ENCODE data around the gene ISOC2.
"Not testable (repeated sequence)": the region's sequence is repeated elsewhere in the genome, so short reads cannot be mapped to it uniquely, and the experiment has no call there.

Gene ISOC2, protein sequence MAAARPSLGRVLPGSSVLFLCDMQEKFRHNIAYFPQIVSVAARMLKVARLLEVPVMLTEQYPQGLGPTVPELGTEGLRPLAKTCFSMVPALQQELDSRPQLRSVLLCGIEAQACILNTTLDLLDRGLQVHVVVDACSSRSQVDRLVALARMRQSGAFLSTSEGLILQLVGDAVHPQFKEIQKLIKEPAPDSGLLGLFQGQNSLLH

DNA sequence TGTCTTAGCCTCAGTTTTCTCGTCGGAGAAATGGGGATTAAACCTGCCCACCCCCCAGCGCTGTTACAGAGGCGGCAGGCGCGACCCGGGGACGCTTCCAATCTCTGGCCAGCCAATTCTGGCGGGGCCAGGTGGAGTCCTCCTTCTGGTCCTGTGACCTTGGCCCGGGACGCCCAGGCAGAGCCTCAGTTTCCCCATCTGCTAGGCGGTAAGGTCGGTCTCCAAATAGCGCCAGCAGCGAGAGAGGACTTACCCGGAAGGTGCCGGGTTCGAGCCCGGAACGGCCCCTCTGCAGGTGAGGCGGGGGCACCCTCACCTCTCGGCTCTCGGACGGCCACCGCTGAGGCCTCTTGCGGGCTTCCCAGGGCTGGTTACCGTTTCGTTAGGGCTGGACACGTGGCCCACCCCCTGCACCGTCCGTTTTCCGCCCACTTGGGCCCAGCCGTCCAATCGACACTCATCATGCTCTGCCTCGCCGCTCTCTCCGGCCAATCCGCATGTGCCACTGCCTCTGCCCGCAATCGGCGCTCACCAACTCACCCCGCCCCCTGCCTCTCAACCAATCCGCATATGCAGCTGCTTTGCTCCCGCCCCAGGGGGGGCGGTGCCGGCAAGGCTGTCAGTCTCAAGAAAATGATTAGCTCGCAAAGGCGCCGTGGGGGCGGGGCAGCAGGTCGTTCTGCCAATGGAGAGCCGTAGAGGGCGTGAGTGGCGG lies at the start of gene ISOC2:
Gene ISOC2, minus strand, starts transcription at position 384 of the 715 bp plus-strand sequence. CDS start 5,156 bp downstream, outside the sequence.
- DNase-seq = peak; percentile 100

DNA sequence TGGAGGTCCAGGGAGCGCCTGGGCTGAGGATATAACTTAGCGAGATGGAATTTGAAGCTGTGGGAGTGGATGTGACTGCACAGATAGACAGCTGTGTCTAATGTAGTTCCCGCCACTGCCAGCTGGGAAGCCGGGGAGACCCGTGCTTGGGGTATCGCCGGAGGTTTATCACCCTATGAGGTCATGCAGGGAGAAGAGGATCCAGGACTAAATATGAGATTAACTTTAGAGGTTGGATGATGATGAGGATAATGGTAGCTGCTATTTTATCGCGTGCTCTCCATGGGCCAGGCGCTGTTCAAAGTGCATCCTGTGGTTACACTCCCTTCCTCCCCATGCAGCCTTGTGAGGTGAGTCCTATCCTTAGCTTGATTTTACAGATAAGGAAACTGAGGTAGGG lies 46.7 kb upstream of the ISOC2 start:
- no peak for DNase-seq

DNA sequence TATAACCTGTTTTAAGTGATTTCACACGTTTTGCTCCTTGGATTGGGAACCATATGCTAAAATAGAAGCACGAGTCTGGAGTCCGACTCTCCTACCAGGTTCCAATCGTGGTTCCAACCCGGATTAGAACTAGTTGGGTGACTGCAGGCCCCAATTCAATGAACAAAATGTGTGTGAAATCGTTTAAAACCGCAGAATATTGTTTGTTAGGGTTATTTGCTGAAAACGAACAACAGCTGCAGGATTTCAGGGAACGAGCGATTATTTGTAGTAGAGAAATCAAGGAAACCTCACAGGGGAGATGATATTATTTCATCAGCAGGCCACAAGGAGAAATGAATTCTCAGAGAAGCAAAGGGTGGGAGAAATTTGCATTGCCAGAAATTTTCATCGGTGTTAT lies 43.5 kb upstream of the ISOC2 start:
- no peak for DNase-seq

DNA sequence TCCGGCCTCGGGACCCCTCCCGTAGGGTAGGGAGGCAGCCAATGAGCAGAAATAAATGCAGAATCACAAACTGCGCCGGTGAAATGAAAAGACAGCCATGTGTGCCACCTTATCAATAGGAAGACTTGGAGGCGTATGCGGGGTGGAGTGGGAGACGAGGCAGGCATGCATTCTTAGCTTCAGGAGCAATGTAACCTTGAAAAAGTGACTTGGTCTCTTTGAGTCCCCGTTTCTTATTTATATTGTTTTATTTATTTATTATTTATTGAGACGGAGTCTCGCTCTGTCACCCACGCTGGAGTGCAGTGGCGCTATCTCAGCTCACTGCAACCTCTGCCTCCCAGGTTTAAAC lies 42.8 kb upstream of the ISOC2 start:
- DNase-seq = no peak

DNA sequence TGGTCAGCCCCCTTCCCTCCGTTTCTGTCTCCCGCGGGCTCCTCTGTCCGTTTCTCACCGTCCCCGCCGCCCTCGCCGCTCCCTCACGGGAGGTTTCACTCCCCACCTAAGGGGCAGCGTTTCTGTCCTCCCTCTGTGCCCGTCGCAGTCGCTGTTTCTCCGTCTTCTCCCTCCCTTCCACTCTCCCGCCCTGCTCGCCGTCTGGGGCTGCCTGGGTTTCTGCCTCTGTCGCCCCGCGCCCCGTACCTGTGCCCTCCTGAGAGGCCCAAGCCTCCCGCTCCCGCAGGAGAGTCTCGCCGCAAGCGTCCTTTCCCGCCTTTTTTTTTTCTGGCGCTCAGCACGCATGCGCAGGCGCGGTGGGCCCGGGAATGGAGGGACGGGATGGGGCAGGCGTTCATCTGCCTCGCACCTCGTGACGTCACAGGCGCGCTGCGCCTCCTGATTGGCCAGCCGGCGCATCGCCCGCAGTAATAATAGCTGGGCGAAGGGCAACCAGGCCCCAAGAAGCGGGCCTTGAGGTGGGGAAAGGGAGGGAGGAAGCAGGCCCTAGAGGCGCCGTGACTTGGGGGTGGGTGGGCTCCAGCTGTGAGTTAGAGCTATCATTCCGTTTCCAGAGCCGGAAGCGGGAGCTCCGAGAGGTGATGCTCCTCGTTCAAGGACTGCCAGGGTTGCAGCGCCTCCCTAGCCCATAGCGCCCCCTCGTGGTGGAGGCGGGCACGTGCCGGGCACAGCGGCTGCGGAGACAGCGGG lies 42.2 kb upstream of the ISOC2 start:
- peak; percentile 93 for DNase-seq

DNA sequence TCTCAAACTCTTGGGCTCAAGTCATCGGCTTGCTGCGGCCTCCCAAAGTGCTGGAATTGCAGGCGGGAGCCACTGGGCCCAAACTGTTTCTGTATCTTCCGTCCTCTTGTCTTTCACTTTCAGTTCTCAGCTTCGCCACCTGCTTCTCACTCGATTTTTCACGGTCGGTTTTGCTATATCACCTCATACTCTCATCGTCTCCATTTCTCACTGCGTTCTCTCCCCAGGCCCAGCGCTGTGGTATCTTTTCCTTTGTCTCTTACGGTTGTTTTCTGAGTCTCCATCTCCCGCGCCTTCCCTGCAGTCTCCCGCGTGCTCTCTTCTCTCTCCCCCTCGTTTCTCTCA lies 41.7 kb upstream of the ISOC2 start:
- DNase-seq = no peak

DNA sequence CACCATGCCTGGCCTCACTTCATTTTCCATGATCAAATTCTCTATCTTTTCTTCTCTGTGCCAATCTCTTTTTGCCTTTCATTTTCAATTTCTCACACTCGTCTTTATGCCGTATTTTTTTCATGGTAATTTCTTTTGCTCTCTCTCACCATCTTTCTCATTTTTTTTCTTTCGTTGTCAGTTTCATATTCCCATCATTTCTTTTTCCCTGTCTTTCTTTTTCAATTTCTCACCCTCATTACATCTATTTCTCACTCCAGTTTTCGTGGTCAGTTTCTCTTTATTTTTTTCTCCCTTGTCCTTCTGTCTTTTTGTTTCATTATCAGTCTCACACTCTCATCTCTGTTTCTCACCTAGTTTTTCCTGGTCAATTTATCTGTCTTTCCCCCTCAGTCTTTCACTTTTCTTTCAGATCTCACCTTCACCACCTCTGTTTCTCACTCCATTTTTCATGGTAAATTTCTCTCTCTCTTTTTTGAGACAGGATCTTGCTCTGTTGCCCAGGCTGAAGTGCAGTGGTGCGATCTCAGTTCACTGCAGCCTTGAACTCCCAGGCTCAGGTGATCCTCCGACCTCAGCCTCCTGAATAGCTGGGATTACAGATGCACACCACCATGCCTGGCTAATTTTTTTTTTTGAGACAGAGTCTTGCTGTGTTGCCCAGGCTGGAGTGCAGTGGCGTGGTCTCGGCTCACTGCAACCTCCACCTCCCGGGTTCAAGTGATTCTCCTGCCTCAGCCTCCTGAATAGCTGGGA lies 40.9 kb upstream of the ISOC2 start:
- no peak for DNase-seq

DNA sequence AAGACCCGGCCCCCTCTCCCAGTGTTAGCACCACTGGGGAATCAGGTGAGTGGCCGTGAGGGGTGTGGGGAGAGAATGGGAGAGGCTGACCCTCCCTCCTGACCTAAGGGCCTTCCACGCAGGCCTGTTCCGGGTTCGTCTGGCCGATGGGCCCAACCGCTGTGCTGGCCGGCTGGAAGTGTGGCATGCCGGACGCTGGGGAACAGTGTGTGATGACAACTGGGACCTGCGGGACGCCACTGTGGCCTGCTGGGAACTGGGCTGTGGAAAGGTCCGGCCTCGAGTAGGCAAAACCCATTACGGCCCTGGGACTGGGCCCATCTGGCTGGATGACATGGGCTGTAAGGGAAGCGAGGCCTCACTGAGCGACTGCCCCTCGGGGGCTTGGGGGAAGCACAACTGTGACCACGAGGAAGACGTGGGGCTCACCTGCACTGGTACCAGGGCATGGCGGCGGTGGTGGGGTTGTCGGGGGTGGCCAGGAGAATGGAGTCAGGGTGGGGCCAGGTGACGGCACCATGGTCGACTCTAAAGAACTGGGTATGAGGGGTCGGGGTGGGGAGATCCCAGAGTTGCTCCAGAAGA lies 39.0 kb upstream of the ISOC2 start:
- DNase-seq = no peak

DNA sequence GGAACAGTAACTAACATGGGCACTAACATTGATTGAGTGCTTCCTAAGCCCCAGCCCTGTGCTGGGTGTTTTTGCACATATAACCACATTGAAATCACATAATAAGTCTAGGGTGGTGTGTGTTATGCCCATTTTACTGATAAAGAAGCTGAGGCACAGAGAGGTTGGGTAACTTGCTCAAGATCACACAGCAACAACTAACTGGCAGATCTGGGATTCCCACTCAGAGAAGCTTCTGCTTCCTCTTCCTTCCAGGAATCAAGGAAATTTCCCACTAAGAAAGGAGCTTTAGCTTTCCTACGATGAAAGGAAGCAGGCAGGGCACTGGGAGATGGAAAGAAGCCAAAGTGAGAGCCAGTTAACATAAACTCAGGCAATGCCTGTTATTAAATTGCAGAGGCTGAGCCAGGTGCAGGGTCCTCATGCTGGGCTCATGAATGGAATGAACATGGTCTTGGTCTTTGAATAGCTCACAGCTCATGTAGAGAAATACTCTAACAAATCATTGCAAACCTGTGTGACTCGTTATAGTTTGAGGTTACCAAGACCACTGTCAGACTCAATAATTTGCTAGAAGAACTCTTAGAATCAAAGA lies 36.9 kb upstream of the ISOC2 start:
- DNase-seq = no peak

DNA sequence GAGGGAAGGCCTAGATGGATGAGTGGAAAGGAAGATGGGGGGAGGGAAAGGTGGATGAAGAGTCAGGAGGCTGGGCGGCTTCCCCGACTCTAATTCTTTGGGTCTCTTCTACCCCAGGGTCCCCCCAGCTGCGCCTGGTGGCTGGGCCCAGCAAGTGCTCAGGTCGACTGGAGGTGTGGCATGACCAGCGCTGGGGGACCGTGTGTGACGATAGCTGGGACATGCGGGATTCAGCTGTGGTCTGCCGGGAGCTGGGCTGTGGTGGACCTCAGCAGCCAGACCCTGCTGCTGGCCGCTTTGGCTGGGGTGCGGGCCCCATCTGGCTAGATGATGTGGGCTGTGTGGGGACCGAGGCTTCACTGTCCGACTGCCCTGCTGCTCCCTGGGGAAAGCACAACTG lies 36.3 kb upstream of the ISOC2 start:
- DNase-seq = no peak

DNA sequence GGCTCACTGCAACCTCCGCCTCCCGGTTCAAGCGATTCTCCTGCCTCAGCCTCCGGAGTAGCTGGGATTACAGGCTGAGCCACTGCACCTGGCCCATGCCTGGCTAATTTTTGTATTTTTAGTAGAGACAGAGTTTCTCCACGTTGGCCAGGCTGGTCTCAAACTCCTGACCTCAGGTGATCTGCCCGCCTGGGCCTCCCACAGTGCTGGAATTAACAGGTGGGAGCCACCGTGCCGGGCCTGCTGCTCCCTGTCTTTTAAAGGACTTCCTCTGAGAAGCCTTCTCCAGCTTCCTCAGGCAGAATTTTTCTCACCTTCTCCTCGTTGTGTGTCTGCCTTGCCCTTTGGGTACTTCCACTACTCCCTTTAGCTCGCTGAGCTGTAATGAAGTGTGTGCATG lies 35.4 kb upstream of the ISOC2 start:
- DNase-seq = not testable (repeated sequence)

DNA sequence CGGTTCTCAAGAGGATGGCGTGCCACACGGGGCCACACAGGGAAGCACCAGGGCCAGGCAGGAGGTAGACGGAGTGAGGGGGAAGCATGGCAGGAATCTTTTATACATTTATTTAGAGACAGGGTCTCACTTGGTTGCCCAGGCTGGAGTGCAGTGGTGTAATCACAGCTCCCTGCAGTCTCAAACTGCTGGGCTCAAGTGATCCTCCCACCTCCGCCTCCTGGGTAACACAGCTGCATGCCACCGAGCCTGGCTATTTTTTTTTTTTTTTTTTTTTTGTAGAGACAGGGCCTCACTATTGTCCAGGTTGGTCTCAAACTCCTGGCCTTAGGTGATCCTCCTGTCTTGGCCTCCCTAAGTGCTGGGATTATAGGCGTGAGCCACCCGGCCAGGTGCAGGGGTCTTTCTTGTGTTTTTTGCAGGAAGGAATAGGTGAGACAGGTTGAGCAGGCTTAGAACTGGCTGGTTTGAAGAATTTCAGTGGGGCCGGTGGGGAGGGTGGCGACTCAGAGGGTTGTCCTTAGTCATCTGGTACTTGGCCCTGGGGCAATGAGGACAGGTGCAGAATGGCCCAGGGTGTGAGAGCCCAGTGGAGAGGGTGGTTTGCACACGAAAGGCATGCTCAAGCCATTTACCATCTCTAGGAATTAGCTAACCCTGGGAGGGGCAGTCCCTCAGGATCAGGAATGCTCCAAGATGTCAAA lies 34.4 kb upstream of the ISOC2 start:
- no peak for DNase-seq

DNA sequence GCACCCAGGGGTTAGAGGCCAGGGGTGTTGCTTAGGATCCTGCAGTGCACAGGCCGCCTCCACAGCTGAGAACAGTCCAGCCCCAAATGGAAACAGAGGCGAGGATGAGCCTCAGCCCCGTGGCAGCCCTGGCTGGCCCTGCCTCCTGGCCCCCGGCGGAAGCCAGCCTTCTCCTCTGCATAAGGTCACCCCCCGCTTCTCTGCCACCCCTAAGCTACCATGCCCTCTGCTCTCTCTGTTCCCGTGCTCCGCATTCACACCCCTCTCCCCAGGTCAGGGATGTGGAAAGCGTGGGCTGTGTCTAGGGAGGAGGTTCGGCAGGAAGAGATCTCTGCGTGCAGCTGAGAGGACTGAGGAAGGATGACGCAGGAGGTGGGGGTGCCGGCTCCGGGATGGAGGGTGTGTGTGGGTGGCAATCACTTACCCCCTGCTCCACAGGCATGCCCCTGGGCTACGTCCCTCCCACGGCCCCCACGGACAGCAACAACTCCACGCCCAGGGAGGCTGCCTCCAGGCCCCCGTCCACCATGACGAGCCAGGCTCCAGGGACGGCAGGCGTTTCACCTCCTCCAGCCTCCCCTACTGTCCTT lies 32.8 kb upstream of the ISOC2 start:
- DNase-seq = peak; percentile 44

DNA sequence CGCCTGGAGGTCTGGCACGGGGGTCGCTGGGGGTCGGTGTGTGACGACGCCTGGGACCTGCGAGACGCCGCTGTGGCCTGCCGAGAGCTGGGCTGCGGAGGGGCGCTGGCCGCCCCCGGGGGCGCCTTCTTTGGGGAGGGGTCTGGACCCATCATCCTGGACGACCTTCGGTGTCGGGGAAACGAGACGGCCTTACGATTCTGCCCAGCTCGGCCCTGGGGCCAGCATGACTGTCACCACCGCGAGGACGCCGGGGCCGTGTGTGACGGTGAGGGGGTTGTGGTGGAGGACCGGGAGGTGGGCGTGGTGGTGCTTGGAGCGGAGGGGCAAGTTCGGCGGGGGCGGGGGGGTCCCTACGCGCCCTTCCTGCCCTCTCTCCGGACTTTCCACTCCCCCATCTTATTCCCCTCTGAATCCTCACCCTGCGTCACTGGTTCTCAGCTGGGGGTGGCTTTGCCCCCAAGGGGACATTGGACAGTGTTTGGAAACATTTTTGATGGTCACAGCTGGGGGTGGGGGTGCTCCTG lies 32.3 kb upstream of the ISOC2 start:
- no peak for DNase-seq

DNA sequence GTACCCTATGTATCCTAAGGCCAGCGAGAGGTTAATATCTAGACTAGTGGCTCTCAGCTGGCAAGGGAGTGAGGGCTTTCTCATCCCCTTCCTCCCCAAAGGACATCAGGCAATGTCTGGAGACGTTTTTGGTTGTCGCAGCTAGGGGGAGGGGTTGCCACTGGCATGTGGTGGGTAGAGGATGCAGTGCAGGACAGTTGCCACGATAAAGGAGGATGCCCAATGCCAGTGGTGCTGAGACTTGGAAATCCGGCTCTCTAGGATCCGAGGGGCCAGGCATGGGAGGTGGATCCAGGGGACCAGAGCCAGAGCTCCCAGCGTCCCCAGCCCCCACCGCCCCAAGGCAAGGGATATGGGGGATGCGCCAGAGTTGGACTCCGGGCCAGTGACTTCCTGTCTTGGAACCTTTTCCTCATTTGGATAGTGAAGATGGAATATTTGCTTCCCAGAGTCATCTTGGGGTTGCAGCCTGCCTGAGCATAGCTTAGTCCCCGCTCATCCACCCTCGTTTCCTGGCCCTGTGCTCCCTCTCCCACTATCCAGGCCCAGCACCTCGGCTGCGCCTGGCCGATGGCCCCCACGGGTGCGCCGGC lies 31.7 kb upstream of the ISOC2 start:
- peak; percentile 53 for DNase-seq

DNA sequence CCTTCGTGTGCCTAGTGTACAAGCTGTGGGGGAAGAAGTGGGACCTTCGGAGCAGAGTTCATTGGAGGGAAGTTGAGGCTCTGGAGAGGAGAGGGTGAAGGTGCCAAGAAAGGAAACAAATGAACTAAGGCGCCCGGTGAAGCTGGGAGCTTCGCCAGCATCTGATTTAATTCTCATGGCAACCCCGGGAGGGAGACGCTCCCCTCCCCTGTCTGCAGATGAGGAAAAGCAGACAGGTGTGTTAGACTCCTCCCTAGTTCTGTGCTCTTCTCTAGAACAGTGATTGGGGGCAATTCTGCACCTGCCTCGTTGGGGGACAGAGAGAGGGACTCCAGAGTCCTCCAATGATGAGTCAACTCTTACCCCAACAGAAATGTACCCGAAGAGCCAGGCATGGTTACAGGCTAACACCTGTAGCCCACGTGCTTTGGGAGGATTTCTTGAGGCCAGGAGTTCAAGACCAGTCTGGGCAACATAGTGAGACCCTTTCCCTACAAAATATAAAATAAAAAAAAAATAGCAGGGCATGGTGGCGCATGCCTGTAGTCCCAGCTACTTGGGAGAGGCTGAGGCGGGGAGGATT lies 31.0 kb upstream of the ISOC2 start:
- DNase-seq = no peak

DNA sequence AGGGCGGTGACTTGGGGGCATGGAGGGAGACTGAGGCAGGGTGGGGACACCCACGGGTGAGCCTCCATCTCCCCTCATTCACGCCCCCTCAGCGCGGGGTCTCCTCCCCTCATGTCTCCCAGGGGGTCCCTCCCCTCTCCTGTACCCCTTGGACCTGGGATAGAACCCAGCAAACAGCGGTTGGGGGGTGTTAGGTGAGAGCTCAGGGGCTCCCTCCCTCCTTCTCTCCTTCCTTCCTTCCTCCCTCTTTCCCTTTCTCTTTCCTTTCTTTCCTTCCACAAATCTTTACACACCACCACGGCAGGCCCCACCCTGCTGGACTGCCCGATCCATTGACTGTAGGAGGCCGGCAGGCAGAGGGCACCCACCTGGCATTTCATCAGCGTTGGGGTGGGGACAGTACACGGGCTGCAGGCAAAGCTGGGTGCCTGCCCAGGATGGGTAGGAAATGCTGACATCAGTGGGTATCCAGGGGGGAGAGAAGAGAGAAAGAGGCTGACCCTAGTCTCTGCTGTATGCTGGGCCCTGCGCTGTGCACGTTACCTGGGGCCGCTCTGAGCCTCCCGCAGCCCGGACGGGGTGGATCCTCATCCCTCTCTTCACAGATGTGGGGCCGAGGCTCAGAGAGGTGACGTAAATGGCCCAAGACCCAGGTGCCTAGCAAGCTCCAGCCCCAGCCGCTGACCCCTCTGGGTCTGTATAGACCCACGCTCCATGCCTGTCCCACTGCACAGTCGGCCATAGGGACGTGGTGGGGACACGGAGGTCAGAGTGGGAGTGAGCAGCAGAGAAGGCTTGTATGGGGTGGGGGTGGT lies 30.3 kb upstream of the ISOC2 start:
- no peak for DNase-seq

DNA sequence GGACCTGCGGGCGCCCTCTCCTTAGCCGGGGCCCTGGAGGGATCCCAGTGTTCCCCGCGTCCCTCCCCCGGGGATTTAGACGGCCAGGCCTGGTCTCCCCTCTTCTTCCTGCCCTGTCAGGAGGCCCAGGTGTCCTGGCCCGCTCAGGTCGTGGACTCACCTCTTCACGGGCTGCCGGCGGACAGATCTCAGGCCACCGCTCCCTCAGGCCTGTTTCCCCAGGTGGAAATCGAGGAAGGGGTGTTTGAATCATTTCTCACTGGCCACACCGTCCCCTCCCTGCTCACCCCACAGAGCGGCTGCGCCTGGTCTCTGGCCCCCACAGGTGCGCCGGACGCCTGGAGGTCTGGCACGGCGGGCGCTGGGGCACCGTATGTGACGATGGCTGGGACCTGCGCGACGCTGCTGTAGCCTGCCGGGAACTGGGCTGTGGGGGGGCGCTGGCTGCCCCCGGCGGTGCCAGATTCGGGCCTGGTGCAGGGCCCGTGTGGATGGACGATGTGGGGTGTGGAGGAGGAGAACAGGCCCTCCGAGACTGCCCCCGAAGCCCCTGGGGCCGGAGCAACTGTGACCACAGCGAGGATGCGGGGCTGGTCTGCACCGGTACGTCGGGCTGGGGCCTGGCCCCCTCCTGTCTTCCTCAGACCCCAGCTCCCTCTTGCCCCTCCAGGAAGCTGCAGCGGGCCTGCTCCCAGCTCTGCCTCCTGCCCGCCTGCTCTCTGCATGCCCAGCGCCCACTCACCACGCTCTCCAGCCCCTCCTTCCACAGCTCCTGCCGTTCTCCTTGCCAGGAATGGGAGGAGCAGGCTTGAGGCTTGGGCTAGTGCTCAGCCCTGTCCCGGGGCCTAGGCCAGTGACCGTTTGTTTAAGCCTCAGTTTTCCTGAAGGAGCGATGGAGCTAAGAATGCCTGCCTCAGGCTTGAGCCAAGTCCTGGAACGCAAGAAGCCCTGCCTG lies 29.3 kb upstream of the ISOC2 start:
- DNase-seq = no peak
